Measurements from ENCODE around the gene ARMC12. TPM values are rescaled to one million over a fixed set of nuclear protein-coding genes. Genes with fewer than 3 reads are reported as not detected.
"Not testable (repeated sequence)": the region's sequence is repeated elsewhere in the genome, so short reads cannot be mapped to it uniquely, and the experiment has no call there.

The ARMC12 gene
- total RNA-seq, 1 donor, result 0.43 TPM

- TF ChIP-seq CTCF (IDR thresholded peaks at IDR 0.05; ENCODE audit: insufficient read depth, low read depth, low read length), result no peak
Measured at GRCh38 chr6:35694462-35694861, 42.4 kb upstream of the ARMC12 start.

GRCh38 chr6:35698430-35698829 is 38.4 kb upstream of the ARMC12 start:
- peak; percentile 30 for DNase-seq (ENCODE audit: low read depth)
- H3K4me3 ChIP-seq (ENCODE audit: low read depth, low read length), result not testable (repeated sequence)

More at GRCh38 chr6:35694462-35694861, 42.4 kb upstream of the ARMC12 start:
- no peak overlapping the region for H3K4me3 ChIP-seq (ENCODE audit: low read depth, low read length)
- peak; percentile 45 for DNase-seq (ENCODE audit: low read depth)

- no peak for TF ChIP-seq CTCF (IDR thresholded peaks at IDR 0.05; ENCODE audit: insufficient read depth, low read depth, low read length)
- no peak for DNase-seq (ENCODE audit: low read depth)
- H3K4me3 ChIP-seq (ENCODE audit: low read depth, low read length), result no peak overlapping the region
Measured at GRCh38 chr6:35698858-35699257, 38.0 kb upstream of the ARMC12 start.

GRCh38 chr6:35703554-35703953 is 33.3 kb upstream of the ARMC12 start:
- no peak for TF ChIP-seq CTCF (IDR thresholded peaks at IDR 0.05; ENCODE audit: insufficient read depth, low read depth, low read length)
- no peak for DNase-seq (ENCODE audit: low read depth)

GRCh38 chr6:35706468-35706867 is 30.4 kb upstream of the ARMC12 start:
- H3K4me3 ChIP-seq (ENCODE audit: low read depth, low read length), result no peak overlapping the region
- peak; percentile 84 for DNase-seq (ENCODE audit: low read depth)
- TF ChIP-seq CTCF (IDR thresholded peaks at IDR 0.05; ENCODE audit: insufficient read depth, low read depth, low read length), result no peak

More at GRCh38 chr6:35703554-35703953, 33.3 kb upstream of the ARMC12 start:
- no peak overlapping the region for H3K4me3 ChIP-seq (ENCODE audit: low read depth, low read length)

GRCh38 chr6:35707714-35708407 is 29.0 kb upstream of the ARMC12 start:
- TF ChIP-seq CTCF (IDR thresholded peaks at IDR 0.05; ENCODE audit: insufficient read depth, low read depth, low read length), result no peak
- DNase-seq (ENCODE audit: low read depth), result no peak
- H3K4me3 ChIP-seq (ENCODE audit: low read depth, low read length), result no peak overlapping the region

GRCh38 chr6:35708585-35708984 is 28.2 kb upstream of the ARMC12 start:
- DNase-seq (ENCODE audit: low read depth), result no peak
- H3K4me3 ChIP-seq (ENCODE audit: low read depth, low read length), result no peak overlapping the region
- no peak for TF ChIP-seq CTCF (IDR thresholded peaks at IDR 0.05; ENCODE audit: insufficient read depth, low read depth, low read length)
